Activated CD4-positive, alpha-beta memory T cell treated with anti-CD3 and anti-CD28 coated beads for 36 hours (primary cell): ENCODE data around the gene SLC66A2. TPM values are rescaled to one million over a fixed set of nuclear protein-coding genes. Genes with fewer than 3 reads are reported as not detected.

ENCODE experiments used
- CTCF ChIA-PET: fragments of 350-600 bp; sonication (Branson Sonifier 250); formaldehyde crosslinking; loops from one replicate; lab custom pipeline; 2021; ENCODE audit warnings: antibody characterized with exemption, inconsistent platforms; lab: Charles Lee
- POLR2A ChIA-PET: fragments of 350-600 bp; sonication (Branson Sonifier 250); formaldehyde crosslinking; loops from one replicate; lab custom pipeline; 2021; ENCODE audit warnings: antibody characterized with exemption; lab: Charles Lee
- DNase-seq: peaks from one replicate; pipeline ENCODE4 v3.0.0-alpha.2; 2020
- H3K27ac Mint-ChIP-seq: one replicate; pipeline ENCODE4 v1.8.0; 2021; ENCODE audit warnings: mixed read lengths
- H3K27me3 Mint-ChIP-seq: one replicate; pipeline ENCODE4 v1.8.0; 2021; ENCODE audit warnings: mixed read lengths
- H3K36me3 Mint-ChIP-seq: one replicate; pipeline ENCODE4 v1.8.0; 2021; ENCODE audit warnings: mixed read lengths
- H3K4me1 Mint-ChIP-seq: one replicate; pipeline ENCODE4 v1.8.0; 2021; ENCODE audit warnings: low read depth, mixed read lengths
- H3K4me3 Mint-ChIP-seq: one replicate; pipeline ENCODE4 v1.8.0; 2021; ENCODE audit warnings: mild to moderate bottlenecking, mixed read lengths
- H3K9me3 Mint-ChIP-seq: one replicate; pipeline ENCODE4 v1.8.0; 2021; ENCODE audit warnings: mixed read lengths
- intact Hi-C: fragments of 100-400 bp; cut with micrococcal nuclease; formaldehyde crosslinking; loops from one replicate; pipeline ENCODE4 v1.15.1; 2023
- total RNA-seq, 2 experiments: library from RNA; stranded (reverse); gene quantifications; one replicate each; pipeline ENCODE4 v1.2.3, GENCODE V29; 2021

SLC66A2 gene
- total RNA-seq, 2 experiments from 2014 or later = 27.2 to 29.5 TPM

DNA sequence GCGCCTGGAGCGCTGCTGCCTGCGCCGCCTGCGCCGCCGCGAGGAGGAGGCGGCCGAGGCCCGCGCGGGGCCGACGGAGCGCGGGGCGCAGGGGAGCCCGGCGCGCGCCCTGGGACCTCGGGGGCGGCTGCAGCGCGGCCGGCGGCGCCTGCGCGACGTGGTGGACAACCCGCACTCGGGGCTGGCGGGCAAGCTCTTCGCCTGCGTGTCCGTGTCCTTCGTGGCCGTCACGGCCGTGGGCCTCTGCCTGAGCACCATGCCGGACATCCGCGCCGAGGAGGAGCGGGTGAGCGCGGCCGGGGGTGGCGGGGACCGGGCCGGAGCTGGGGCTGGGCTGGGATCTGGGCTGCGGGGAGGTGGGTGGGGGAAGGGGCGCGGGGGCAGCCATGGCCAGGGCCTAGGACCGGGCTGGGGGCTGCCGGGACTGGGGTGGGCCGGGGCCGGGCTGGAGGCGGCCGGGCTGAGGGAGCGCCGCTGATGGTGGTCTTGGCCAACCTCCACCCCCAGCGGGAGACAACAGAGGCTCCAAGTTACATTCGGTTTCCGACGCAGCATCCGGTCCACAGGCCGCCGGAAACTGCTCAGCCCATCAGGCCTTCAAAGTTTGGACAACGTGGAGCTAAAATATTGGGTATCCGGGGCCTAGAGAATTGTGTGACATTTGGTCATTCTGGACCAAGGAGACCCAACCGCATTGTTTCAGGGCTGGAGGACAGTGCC, 87.3 kb downstream of the SLC66A2 start:
- H3K4me1 Mint-ChIP-seq = no peaks in the 10 kb centered on the region

DNA sequence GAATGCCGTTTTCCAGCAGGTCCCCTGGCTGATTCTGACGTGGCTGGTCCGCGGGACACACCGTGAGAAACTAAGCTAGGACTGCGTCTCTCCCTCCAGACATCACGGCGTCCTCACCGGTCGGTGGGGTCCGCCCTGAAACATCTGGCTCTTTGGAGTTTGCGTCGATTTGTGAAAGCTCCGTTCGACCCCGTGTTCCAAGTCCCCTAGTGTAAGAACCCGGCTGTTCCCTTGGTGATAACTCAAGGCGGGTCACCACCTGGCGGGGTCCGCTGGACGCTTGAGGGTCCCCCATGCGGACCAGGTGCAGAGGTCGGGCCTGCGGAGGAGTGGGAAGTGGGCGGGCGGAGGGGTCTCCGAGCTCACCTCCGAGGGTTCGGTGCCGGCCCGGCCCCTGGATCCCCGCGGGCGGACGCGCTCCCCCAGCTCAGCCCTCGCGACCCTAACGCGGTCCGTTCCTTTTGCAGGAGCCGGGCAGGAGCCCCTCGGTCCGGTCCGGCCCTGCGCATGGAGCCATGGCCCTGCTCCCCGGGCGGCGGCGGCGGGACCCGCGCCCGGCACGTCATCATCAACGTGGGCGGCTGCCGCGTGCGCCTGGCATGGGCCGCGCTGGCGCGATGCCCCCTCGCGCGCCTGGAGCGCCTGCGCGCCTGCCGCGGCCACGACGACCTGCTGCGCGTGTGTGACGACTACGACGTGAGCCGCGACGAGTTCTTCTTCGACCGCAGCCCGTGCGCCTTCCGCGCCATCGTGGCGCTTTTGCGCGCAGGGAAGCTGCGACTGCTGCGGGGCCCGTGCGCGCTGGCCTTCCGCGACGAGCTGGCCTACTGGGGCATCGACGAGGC, 88.1 kb downstream of the SLC66A2 start:
- H3K36me3 Mint-ChIP-seq = no peaks in the 10 kb centered on the region
- CTCF ChIA-PET = interaction anchor here (1.0 kb wide), 1 partner anchor 291 kb away, joined by 3 read pairs; no protein-coding TSS in a partner anchor

More for the DNA sequence above, 87.3 kb downstream of the SLC66A2 start:
- Mint-ChIP-seq H3K36me3 (no peaks in the 10 kb centered on the region), H3K27me3 (peaks cover 2% of the 10 kb centered on the region), H3K4me3 (no peak overlapping the region), H3K9me3 (peaks cover 12% of the 10 kb centered on the region), H3K27ac (no peak overlapping the region)
- POLR2A ChIA-PET = no interaction called here
- intact Hi-C loops = no loop called here
- CTCF ChIA-PET = interaction anchor here (1.0 kb wide), 1 partner anchor 290 kb away, joined by 3 read pairs; no protein-coding TSS in a partner anchor
- peak; percentile 3 for DNase-seq

DNA sequence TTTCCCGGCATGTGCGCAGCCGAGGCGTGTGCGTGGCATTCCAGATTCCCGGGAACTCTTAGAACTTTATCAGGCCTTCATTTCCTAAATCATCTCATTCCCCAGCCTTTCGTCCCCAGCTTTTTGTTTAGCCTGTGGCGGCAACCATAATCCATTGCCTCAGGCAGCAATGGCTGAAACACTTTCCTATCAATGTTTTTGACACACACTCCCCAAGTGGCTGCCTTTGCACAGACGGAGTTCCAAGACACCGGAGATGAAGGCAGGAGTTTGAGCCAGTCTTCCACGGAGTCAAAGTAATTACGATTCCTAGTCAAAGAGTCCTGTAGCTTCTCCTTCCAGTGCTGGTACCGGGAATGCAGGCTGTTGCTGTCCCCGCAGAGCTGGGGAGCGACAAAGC, 88.9 kb downstream of the SLC66A2 start:
- DNase-seq = no peak
- Mint-ChIP-seq H3K36me3 (no peaks in the 10 kb centered on the region), H3K9me3 (peaks cover 12% of the 10 kb centered on the region), H3K4me1 (no peaks in the 10 kb centered on the region), H3K4me3 (no peak overlapping the region), H3K27me3 (peaks cover 9% of the 10 kb centered on the region), H3K27ac (no peak overlapping the region)
- intact Hi-C loops = no loop called here
- POLR2A ChIA-PET = no interaction called here
- CTCF ChIA-PET = no interaction called here

More for the DNA sequence above, 88.1 kb downstream of the SLC66A2 start:
- Mint-ChIP-seq H3K27ac (no peak overlapping the region), H3K4me1 (no peaks in the 10 kb centered on the region), H3K4me3 (no peak overlapping the region), H3K27me3 (peaks cover 7% of the 10 kb centered on the region), H3K9me3 (peaks cover 12% of the 10 kb centered on the region)
- POLR2A ChIA-PET = no interaction called here
- peak; percentile 3 for DNase-seq
- intact Hi-C loops = no loop called here

DNA sequence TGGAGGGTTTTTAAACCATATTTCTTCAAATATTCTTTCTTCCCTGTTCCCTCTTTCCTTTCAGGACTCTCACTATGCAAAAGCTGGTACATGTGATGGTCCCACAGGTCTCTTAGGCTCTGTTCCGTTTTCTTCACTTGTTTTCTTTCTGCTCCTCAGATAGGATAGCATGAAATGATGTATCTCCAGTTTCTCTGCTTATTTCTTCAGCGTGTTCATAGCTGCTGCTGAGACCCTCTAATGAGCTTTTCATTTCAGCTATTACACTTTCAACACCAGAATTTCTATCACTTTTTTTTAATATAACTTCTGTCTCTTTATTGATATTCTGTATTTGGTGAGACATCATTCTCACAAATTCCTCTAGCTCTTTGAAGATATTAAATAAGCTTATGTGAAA, 89.8 kb downstream of the SLC66A2 start:
- POLR2A ChIA-PET = interaction anchor here (0.6 kb wide), 1 partner anchor 297 kb away, joined by 3 read pairs; no protein-coding TSS in a partner anchor
- CTCF ChIA-PET = no interaction called here

DNA sequence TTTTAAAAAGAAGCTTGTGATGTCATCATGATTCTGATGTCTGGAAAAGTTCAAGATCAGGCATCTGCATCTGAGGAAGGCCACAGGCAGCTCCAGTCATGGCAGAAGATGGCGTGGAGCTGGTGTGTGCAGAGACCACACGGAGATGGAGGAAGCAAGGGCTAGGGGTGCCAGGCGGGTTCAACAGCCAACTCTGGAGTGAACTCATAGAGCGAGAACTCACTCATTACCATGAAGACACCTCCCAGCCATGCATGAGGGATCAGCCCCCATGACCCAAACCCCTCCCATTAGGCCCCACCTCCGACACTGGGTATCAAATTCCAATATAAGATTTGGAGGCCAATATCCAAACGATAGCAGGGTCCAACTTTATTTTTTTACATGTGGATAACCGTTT, 92.1 kb downstream of the SLC66A2 start:
- no peak for DNase-seq
- ChIA-PET POLR2A (no interaction called here), CTCF (no interaction called here)
- Mint-ChIP-seq H3K36me3 (no peaks in the 10 kb centered on the region), H3K4me1 (no peaks in the 10 kb centered on the region), H3K4me3 (no peak overlapping the region), H3K27me3 (peaks cover 18% of the 10 kb centered on the region), H3K9me3 (peaks cover 12% of the 10 kb centered on the region), H3K27ac (no peak overlapping the region)
- intact Hi-C loops = no loop called here

More for the DNA sequence above, 89.8 kb downstream of the SLC66A2 start:
- Mint-ChIP-seq H3K4me3 (no peak overlapping the region), H3K9me3 (peaks cover 12% of the 10 kb centered on the region), H3K27ac (no peak overlapping the region), H3K36me3 (no peaks in the 10 kb centered on the region), H3K4me1 (no peaks in the 10 kb centered on the region), H3K27me3 (peaks cover 13% of the 10 kb centered on the region)
- intact Hi-C loops = no loop called here
- DNase-seq = no peak

DNA sequence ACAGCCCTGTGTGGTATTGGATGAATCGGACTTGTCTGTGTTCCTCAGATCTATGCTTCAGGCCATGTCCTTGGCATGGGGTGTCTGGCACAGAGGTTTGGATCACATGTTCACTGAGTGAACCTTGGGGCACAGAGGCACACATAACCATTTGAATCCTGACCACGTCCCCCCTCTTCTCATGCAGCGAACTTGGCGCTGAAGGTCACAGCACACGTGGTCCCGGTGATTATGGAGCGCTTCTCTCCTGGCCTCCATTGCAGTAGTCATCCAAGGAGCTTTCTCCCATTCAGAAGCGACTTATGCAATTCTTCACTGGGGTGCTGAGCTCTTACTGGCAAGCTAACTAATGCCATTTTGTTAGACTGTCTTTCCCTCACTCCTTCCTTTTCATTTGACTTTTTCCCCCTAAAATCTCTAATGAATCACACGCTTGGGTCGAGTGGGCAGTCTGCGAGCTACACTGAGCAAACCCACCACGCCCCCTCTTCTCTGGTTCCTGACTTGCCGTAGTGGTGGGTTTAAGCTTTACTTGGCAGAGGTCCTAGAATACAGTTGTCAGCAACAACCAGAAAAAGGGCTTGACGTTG, 94.3 kb downstream of the SLC66A2 start:
- Mint-ChIP-seq H3K27ac (no peak overlapping the region), H3K36me3 (no peaks in the 10 kb centered on the region), H3K9me3 (peaks cover 8% of the 10 kb centered on the region), H3K4me1 (no peaks in the 10 kb centered on the region), H3K27me3 (peaks cover 18% of the 10 kb centered on the region), H3K4me3 (no peak overlapping the region)
- intact Hi-C loops = no loop called here
- POLR2A ChIA-PET = no interaction called here
- CTCF ChIA-PET = no interaction called here
- DNase-seq = no peak

DNA sequence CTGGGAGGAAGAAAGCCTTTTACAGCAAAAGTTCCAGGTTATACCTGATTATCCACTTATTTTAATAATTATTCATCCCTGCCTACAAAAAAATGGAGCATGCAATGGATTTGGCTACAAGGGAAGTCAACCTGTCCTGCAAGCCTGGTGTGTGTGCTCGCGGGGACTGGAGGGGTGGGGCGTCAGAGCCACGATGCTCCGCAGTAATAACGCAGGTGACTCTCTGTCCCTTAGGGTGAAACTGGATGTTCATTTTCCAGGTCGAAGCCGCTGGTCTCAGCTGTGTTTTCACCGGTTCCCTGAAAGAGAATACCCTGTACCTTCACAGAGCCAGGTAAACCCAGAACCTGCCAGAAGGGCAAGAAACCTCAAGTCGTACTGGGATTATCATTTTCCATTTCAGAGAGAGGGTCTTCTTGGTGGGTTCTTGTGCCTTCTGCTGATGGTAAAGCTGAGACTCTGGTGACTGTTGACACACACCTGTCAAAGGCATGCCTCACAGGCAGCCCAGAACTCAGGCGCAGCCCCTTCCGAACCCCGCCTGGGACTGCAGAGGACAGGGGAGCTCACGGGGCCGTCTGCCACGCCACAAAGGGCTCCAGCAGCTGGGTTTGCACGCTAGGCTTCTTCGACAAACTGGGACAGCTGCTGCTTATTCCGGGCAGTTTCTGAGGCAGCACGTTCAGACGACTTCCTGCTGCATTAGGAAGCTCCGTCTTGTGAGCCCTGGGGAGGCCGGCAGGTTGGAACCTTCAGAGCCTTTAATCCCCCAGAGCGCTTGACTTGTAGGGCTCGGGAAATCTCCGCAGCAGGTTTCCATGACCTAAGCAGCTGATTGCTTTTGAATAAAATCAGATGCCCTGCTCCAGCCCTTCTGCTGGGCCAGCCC, 95.1 kb downstream of the SLC66A2 start:
- H3K27me3 Mint-ChIP-seq = peaks cover 16% of the 10 kb centered on the region
- peaks cover under 1% of the 10 kb centered on the region for H3K9me3 Mint-ChIP-seq
- ChIA-PET CTCF (interaction anchor here (0.6 kb wide), 1 partner anchor 51 kb away, joined by 3 read pairs; no protein-coding TSS in a partner anchor), POLR2A (no interaction called here)
- H3K4me3 Mint-ChIP-seq = no peak overlapping the region
- peak; percentile 17 for DNase-seq
- H3K36me3 Mint-ChIP-seq = no peaks in the 10 kb centered on the region
- no peak overlapping the region for H3K27ac Mint-ChIP-seq
- intact Hi-C loops = no loop called here
- H3K4me1 Mint-ChIP-seq = no peaks in the 10 kb centered on the region

DNA sequence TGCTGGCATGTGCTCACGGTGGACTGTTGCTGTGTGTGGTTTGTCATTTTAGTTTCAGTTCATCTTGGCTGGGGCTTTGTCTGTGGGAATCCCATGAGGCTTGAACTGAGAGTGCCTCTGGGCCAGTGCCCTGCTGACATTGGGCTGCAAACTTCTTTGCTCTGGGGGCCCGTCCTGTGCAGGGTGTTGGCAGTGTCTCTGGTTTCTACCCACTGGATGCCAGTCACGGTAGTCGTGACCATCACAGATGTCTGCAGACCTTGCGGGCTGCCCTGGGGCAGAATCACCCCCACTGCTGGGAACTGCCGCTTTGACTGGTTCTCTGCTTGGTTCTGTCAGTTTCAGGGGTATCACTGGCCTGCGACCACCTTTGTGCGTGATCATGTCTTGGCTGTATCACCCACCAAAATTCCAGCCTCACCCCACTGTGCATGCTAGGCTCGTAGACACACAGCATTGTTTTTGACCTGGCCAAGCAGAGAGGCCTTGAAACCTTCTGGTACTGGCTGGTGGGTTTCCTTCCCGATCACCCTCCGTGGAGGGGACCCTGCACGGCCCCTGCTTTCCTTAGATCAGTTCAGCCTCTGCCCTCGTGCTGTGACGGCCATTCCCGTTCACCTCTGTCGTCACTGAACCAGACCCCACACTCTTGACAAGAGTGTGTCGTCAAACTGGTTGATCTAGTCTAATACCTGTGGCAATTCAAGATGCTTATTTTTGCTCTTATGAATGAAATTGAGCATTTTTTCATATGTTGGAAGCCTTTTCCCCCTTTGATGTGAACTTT, 96.1 kb downstream of the SLC66A2 start:
- H3K4me1 Mint-ChIP-seq = no peaks in the 10 kb centered on the region
- ChIA-PET POLR2A (no interaction called here), CTCF (no interaction called here)
- H3K4me3 Mint-ChIP-seq = no peak overlapping the region
- H3K36me3 Mint-ChIP-seq = no peaks in the 10 kb centered on the region
- H3K9me3 Mint-ChIP-seq = no peaks in the 10 kb centered on the region
- H3K27ac Mint-ChIP-seq = no peak overlapping the region
- intact Hi-C loops = no loop called here
- peaks cover 16% of the 10 kb centered on the region for H3K27me3 Mint-ChIP-seq
- DNase-seq = no peak

DNA sequence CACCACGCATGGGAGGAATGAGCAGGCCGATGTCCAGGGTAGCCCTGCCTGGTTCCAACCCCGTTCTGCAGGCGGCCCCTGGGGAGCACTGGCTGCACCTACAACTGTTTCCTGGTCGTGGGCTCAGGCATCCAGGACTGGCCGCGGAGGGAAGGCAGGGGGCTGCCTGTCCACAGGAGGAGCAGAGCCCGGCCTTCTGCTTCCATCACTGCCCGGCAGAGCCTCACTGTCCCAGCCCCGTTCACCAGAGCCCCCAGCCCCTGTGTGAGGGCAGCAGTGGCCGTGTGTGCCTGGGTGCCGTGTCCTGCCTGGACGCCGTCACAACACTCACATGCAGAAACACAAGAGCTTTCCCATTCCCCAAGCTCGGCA, 97.5 kb downstream of the SLC66A2 start:
- Mint-ChIP-seq H3K27ac (no peak overlapping the region), H3K4me3 (no peak overlapping the region), H3K36me3 (no peaks in the 10 kb centered on the region), H3K9me3 (no peaks in the 10 kb centered on the region), H3K27me3 (peaks cover 16% of the 10 kb centered on the region), H3K4me1 (no peaks in the 10 kb centered on the region)
- ChIA-PET CTCF (no interaction called here), POLR2A (no interaction called here)
- no peak for DNase-seq
- intact Hi-C loops = no loop called here

DNA sequence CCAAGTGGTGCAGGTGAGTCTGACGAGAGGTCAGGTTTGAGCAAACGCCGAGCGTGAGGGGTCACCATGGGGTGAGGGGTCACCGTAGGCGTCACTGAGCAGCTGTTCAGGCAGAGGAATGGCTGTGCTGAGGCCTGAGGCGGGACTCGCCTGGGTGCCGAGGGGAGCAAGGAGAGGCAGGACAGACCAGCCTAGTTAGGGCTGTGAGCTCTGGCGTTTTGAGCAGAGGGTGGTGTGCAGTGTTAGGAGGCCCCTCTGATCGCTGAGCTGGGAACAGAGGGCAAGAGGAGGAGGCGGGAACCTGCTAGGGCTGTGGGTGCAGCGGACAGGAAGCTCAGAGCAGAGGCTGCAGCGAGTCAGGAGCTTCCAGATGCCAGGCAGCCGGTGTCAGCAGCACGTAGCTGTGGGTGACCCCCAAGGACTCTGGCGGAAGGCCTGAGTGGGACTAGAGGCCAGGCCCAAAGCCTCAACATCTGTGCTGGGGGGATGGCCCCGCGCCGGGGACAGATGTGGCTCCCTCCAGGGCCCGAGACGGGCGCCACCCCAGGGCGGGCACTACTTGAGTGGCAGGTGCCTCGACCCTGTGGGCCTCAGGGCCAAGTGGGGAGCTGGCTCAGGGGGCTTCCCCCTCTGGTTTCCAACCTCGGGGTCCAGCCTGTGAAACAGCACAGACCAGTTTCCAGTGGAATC, 98.0 kb downstream of the SLC66A2 start:
- Mint-ChIP-seq H3K4me1 (no peaks in the 10 kb centered on the region), H3K4me3 (no peak overlapping the region), H3K9me3 (no peaks in the 10 kb centered on the region), H3K27me3 (peaks cover 12% of the 10 kb centered on the region), H3K27ac (no peak overlapping the region), H3K36me3 (no peaks in the 10 kb centered on the region)
- CTCF ChIA-PET = no interaction called here
- POLR2A ChIA-PET = no interaction called here
- intact Hi-C loops = no loop called here
- DNase-seq = no peak
